ENCODE measurements around the gene NTRK2.

NTRK2 gene

DNA sequence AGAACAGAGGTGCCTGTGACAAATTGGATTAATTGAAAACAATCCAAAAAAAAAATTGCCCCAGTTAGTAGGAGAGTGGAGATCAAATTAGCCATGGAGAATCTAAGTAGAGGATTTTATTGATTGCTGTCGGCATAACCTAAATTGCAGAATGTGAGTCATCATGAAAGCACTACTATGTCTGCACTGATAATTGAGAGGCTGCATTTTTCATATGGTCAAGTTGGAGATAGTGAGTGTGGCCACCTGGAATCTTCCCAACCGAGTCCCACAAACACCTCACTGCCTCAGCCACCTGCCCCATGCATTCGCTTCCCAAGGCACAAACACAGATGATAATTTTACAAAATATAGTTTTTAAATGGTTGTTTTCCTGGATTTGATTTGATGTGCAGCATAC lies 123.7 kb downstream of the NTRK2 start:
- no peak overlapping the region for H3K4me3 ChIP-seq (ENCODE audit: low read depth, low read length)
- TF ChIP-seq, protein P1, sequence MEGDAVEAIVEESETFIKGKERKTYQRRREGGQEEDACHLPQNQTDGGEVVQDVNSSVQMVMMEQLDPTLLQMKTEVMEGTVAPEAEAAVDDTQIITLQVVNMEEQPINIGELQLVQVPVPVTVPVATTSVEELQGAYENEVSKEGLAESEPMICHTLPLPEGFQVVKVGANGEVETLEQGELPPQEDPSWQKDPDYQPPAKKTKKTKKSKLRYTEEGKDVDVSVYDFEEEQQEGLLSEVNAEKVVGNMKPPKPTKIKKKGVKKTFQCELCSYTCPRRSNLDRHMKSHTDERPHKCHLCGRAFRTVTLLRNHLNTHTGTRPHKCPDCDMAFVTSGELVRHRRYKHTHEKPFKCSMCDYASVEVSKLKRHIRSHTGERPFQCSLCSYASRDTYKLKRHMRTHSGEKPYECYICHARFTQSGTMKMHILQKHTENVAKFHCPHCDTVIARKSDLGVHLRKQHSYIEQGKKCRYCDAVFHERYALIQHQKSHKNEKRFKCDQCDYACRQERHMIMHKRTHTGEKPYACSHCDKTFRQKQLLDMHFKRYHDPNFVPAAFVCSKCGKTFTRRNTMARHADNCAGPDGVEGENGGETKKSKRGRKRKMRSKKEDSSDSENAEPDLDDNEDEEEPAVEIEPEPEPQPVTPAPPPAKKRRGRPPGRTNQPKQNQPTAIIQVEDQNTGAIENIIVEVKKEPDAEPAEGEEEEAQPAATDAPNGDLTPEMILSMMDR (IDR thresholded peaks at IDR 0.05; ENCODE audit: low read depth, low read length, missing control alignments), result no peak

DNA sequence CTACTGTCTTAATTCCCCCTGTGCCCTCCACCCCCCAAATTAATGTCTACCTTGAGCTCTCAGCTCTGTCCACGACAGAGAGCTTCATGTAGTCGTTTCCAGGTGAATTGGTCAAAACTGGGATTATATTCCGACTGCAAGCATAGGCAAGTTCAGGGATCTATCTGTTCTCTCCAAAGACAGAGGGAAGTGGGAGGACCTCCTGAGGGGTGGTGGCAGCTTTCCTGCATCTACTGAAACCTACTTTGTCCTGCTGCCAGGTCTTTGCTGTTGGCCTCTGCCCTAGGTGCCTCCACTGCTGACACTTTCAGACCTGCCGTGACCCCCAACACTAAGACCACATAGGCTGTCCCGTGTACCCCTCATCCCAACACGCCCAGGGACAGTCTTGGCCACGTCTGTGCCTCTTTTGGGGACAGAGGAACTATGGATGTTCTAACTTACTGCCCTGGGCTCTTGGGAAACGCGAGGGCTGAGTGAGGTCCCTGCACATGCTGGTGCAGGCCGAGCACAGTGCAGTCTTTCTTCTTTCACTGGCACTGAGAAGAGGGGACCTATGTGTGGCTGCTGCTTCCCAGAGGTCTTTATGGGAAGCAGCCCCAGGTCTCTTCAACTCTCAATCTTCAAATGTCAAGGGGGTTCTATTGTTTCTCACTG lies 125.6 kb downstream of the NTRK2 start:
- DNase-seq (ENCODE audit: low read depth), result no peak
- no peak overlapping the region for H3K4me3 ChIP-seq (ENCODE audit: low read depth, low read length)
- TF ChIP-seq, protein P1 (IDR thresholded peaks at IDR 0.05; ENCODE audit: low read depth, low read length, missing control alignments), result no peak

More for the DNA sequence above, 123.7 kb downstream of the NTRK2 start:
- DNase-seq (ENCODE audit: low read depth), result no peak

DNA sequence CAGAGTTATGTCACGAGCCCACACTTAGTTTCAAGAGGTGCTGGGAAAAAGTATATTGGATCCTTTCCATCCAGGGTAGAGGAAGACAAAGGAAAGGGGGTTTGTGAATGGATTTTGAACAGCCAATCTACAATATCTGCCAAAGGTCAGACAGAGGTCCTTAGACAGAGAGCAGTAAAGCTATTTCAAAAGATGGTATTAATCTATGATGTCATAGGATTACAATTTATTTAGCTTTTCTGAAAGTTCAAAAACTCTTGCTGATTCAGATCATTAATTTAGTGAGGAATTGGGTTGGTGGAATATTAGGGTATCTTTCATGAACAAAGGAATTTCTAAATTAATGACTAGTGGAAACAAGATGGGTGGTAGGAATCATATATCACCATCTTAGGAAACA lies 126.9 kb downstream of the NTRK2 start:
- H3K4me3 ChIP-seq (ENCODE audit: low read depth, low read length), result no peak overlapping the region
- TF ChIP-seq, protein P1 (IDR thresholded peaks at IDR 0.05; ENCODE audit: low read depth, low read length, missing control alignments), result no peak
- no peak for DNase-seq (ENCODE audit: low read depth)

DNA sequence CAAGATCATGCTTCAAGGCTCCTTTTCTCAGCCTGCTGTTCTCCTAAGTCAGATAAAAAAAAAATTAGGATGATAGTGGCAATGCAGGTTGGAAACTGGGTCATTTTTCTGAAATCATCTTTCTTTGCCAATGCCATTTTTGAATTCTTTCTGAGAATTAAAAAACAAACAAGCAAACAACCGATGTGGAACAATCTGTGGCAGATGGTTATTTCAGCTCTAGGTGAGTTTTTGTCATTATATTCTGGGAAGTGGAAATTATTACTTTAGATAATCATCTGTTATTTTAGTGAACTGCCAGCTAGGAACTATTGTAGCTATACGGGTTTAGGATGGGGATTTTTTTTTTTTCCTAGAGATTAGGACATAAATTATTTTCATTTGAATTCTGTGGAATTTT lies 129.7 kb downstream of the NTRK2 start:
- TF ChIP-seq, protein P1 (IDR thresholded peaks at IDR 0.05; ENCODE audit: low read depth, low read length, missing control alignments), result no peak
- no peak overlapping the region for H3K4me3 ChIP-seq (ENCODE audit: low read depth, low read length)
- DNase-seq (ENCODE audit: low read depth), result no peak

DNA sequence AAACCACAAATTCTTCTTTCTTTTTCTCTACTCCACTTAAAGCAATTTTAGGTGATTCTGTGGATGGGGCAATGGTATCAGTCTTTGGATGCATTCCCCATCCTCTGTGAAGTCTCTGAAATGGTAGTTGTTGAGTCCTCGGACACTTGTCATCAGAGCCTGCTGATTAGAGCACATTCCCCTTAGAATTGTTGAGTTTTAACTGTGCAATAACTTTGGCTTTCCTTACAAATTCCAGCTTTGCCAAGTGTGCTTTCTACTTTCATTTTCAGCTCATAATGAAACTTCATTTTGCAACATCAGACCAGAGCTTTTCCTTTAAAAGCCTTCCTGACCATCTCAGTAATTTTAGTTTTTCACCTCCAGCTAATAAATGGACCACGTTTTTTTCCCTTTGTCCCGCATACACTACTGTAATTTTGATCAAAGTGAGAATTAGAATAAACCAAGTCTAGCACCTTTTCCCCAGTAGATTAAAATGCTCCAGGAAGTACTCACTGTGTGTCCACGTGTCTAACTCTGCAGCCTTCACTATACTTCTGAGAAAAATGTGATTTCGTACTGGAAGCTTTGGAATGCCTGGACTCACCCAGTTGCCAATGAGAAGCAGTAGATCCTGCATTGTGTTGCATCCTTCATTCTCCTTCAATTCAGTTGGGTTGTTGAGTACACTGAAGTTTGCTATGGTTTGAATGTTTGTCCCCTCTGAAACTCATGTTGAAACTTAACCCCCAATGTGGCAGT lies 135.6 kb downstream of the NTRK2 start:
- TF ChIP-seq, protein P1 (IDR thresholded peaks at IDR 0.05; ENCODE audit: low read depth, low read length, missing control alignments), result no peak
- DNase-seq (ENCODE audit: low read depth), result no peak
- no peak overlapping the region for H3K4me3 ChIP-seq (ENCODE audit: low read depth, low read length)

DNA sequence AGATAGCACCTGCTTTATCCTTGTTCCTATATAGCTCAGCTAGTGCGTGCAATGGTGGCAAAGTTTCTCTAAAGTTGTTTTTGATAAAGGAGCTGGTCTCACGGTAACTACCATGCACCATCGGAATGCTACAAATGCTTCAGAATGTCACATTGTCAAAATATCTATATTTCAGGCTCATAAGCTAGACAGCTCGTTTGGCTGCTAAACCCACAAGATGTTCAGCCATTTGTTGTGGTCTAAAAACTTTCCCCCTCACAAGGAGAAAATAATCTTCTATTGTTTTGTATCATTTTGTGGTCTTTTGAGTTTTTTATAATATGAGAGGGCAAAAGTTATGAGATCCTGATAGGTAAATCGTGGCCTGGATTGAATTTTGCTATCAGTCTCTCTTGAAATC lies 137.9 kb downstream of the NTRK2 start:
- no peak for DNase-seq (ENCODE audit: low read depth)
- TF ChIP-seq, protein P1 (IDR thresholded peaks at IDR 0.05; ENCODE audit: low read depth, low read length, missing control alignments), result no peak
- H3K4me3 ChIP-seq (ENCODE audit: low read depth, low read length), result no peak overlapping the region

Measured in GM12864 (cell line).